Measurements from ENCODE around the gene RBMS1. TPM values are rescaled to one million over a fixed set of nuclear protein-coding genes. Genes with fewer than 3 reads are reported as not detected.

Gene RBMS1
- total RNA-seq, 2 experiments from 2014 or later: 84.7 to 87.9 TPM

DNA sequence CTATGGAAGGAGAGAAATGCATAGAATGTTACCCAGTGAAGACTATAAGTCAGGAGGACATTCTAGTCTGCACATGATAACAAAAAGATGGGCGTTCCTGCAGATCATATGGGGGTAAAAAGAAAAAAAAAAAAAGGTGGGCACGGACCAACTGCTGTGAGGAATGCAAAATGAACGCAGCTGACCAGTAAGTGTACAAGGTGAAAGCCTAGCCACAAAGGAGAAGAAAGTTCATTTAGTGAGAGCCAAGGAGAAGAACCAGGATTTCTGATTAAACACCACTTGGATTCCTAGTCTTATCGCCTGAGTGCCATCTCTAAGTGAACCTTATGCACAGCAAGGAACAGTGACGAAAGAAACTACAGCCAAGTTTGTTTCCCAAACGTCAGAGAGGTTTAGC, 26.5 kb downstream of the RBMS1 start:
- peaks cover 17% of the 10 kb centered on the region for H3K36me3 Mint-ChIP-seq (ENCODE audit: low read depth)
- ATAC-seq: no peak
- no peak overlapping the region for H3K4me3 Mint-ChIP-seq
- H3K27ac Mint-ChIP-seq: no peak overlapping the region
- no peaks in the 10 kb centered on the region for H3K27me3 Mint-ChIP-seq (ENCODE audit: low read depth)
- no peak for DNase-seq
- POLR2A ChIA-PET: no interaction called here
- H3K9me3 Mint-ChIP-seq (ENCODE audit: insufficient read depth): no peaks in the 10 kb centered on the region
- CTCF ChIA-PET: interaction anchor here (1.8 kb wide), 1 partner anchor 9 kb away, joined by 5 read pairs; no protein-coding TSS in a partner anchor
- H3K4me1 Mint-ChIP-seq (ENCODE audit: low read depth): peaks cover 32% of the 10 kb centered on the region

DNA sequence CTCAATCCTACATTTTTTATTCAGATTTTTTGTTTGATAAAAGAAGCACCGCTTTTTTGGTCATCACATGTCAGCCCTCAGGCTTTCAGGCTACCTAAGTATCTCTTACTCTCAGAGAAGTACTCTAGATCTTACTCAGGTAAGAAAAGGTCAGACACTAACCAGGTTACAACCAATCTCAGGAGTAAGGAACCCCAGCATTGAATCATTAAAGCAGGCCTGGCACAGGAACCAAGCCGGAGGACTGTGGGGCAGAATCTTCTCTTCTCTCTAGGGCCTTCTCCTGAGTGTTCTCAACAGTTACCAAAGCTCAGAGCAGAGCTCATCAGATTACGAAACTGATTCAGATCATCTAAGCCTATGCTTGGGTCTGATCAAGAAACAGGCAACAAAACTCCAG, 28.2 kb downstream of the RBMS1 start:
- Mint-ChIP-seq H3K36me3 (ENCODE audit: low read depth) (peaks cover 19% of the 10 kb centered on the region), H3K27me3 (ENCODE audit: low read depth) (no peaks in the 10 kb centered on the region), H3K4me1 (ENCODE audit: low read depth) (peaks cover 20% of the 10 kb centered on the region), H3K27ac (no peak overlapping the region), H3K9me3 (ENCODE audit: insufficient read depth) (no peaks in the 10 kb centered on the region), H3K4me3 (no peak overlapping the region)
- ChIA-PET CTCF (interaction anchor here (0.9 to 1.0 kb wide), 2 partner anchors 35 to 37 kb away, joined by 3 to 4 read pairs; no protein-coding TSS in a partner anchor), POLR2A (no interaction called here)
- ATAC-seq (no peak), DNase-seq (no peak)

DNA sequence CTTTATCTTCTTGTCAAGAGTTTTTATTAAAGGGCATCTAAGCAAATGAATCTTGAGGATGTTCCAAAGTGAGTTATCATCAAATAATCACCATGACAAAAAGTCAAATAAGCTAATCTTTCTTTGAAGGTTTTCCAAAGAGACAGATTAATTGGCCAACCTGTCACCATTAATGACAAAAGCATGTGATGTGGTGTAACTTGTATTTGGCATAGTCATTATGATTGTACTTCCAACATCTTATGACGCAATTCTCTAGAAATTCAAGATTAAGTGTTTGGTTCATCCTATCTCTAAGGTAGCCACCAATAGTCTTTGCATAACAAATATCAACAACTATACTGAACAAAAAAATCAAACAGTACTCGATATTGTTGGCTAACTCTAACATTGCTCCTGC, 28.6 kb downstream of the RBMS1 start:
- POLR2A ChIA-PET: no interaction called here
- H3K27ac Mint-ChIP-seq: no peak overlapping the region
- H3K36me3 Mint-ChIP-seq (ENCODE audit: low read depth): peaks cover 20% of the 10 kb centered on the region
- H3K4me1 Mint-ChIP-seq (ENCODE audit: low read depth): peaks cover 22% of the 10 kb centered on the region
- CTCF ChIA-PET: no interaction called here
- no peaks in the 10 kb centered on the region for H3K27me3 Mint-ChIP-seq (ENCODE audit: low read depth)
- H3K9me3 Mint-ChIP-seq (ENCODE audit: insufficient read depth): no peaks in the 10 kb centered on the region
- H3K4me3 Mint-ChIP-seq: no peak overlapping the region
- ATAC-seq: no peak
- no peak for DNase-seq

DNA sequence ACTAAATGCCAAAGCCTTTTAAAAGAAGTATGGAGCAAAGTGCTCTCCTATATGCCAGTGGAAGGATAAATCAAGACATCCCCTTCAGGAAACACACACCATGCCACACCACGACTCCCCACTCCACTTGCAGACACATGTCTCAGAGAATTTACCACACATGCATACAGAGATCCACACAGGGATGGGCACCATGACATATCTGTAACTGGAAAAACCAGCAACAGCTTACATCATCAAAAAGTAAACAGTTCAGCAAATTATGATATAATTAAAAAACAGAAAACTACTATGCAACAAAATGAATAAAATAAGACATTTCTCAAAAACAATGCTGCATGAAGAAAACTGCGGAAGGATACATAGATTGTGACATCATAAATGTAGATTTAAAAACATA, 29.6 kb downstream of the RBMS1 start:
- no peak overlapping the region for H3K27ac Mint-ChIP-seq
- peaks cover 24% of the 10 kb centered on the region for H3K4me1 Mint-ChIP-seq (ENCODE audit: low read depth)
- POLR2A ChIA-PET: no interaction called here
- DNase-seq (no peak), ATAC-seq (no peak)
- H3K4me3 Mint-ChIP-seq: no peak overlapping the region
- no peaks in the 10 kb centered on the region for H3K27me3 Mint-ChIP-seq (ENCODE audit: low read depth)
- no peaks in the 10 kb centered on the region for H3K9me3 Mint-ChIP-seq (ENCODE audit: insufficient read depth)
- CTCF ChIA-PET: no interaction called here
- H3K36me3 Mint-ChIP-seq (ENCODE audit: low read depth): peaks cover 26% of the 10 kb centered on the region

DNA sequence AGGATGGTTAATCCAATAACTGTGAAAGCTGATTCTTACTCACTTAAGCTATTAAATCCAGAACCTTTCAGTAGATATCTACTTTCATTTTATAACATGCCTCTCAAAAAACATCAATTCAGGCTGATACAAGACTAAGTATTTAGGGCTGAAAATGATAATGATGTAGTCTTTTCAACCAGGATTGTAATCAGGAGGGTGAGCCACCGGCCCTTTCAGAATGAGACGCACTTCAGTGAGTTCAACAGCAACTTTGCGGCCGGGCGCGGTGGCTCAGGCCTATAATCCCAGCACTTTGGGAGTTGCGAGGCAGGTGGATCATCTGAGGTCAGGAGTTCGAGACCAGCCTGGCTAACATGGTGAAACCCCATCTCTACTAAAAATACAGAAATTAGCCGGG, 30.4 kb downstream of the RBMS1 start:
- ChIA-PET CTCF (interaction anchor here (0.8 kb wide), 1 partner anchor 30 kb away, joined by 3 read pairs; no protein-coding TSS in a partner anchor), POLR2A (no interaction called here)
- Mint-ChIP-seq H3K36me3 (ENCODE audit: low read depth) (peaks cover 28% of the 10 kb centered on the region), H3K9me3 (ENCODE audit: insufficient read depth) (no peaks in the 10 kb centered on the region), H3K4me1 (ENCODE audit: low read depth) (peaks cover 29% of the 10 kb centered on the region), H3K27ac (no peak overlapping the region), H3K27me3 (ENCODE audit: low read depth) (no peaks in the 10 kb centered on the region), H3K4me3 (no peak overlapping the region)
- no peak for ATAC-seq
- DNase-seq: no peak

DNA sequence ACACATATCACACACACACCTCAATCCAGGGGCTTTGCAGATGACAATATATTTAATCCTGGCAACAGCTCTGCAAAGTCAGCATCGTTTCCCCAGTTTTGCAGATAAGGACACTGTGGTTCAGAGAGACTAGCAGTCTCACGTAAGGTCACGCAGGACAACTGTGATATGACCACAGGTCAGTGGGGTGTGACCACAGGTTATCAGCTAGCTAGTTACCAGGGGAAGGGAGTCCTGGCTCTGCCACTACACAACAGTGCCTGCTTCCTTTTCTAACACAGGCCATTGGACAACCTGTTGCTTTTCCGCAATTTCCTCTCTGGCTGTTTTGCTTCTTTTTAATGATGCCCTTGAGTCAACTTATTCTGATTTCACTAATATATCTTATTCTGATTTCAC, 33.3 kb downstream of the RBMS1 start:
- ChIA-PET POLR2A (no interaction called here), CTCF (no interaction called here)
- Mint-ChIP-seq H3K4me3 (no peak overlapping the region), H3K9me3 (ENCODE audit: insufficient read depth) (no peaks in the 10 kb centered on the region), H3K27ac (no peak overlapping the region), H3K36me3 (ENCODE audit: low read depth) (peaks cover 28% of the 10 kb centered on the region), H3K27me3 (ENCODE audit: low read depth) (no peaks in the 10 kb centered on the region), H3K4me1 (ENCODE audit: low read depth) (peaks cover 26% of the 10 kb centered on the region)
- ATAC-seq: no peak
- no peak for DNase-seq

DNA sequence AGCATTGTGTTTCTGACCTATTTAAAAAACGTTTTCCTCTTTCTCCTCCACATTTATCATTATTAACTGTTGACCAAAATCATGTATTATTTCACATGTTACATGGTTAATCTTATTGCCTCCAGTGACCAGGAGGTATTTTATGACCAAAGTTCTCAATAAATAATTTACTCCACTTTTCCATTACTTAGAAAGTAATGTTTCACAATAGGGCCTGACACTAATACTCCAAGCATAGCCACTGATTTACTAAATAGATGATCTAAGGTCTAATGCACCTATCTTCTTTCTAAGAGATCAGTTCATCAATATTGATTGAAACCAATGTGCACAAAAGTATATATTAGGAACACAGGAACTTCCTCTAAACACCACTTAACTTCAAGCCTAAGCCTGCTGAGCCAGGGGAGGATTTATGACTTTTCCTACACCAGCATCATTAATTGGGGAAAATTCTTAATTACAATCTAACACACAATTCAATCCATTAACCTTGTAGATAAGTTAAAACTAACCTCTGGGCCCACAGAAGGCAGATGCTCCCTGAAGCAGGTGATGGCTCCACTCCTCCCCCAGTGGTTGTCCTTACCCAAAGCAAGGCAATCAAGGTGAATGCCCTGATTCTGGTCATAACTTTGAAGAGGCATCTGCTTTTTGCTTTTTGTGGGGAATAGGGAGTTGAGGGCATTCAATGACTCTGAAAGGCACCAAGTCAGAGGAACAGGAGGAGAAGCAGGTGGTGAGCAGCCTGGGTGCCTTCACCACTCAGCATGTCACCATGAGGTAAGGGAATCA, 33.9 kb downstream of the RBMS1 start:
- H3K27me3 Mint-ChIP-seq (ENCODE audit: low read depth): no peaks in the 10 kb centered on the region
- DNase-seq: no peak
- H3K9me3 Mint-ChIP-seq (ENCODE audit: insufficient read depth): no peaks in the 10 kb centered on the region
- ChIA-PET CTCF (no interaction called here), POLR2A (no interaction called here)
- H3K4me1 Mint-ChIP-seq (ENCODE audit: low read depth): peaks cover 32% of the 10 kb centered on the region
- H3K4me3 Mint-ChIP-seq: no peak overlapping the region
- peaks cover 28% of the 10 kb centered on the region for H3K36me3 Mint-ChIP-seq (ENCODE audit: low read depth)
- H3K27ac Mint-ChIP-seq: no peak overlapping the region
- no peak for ATAC-seq

DNA sequence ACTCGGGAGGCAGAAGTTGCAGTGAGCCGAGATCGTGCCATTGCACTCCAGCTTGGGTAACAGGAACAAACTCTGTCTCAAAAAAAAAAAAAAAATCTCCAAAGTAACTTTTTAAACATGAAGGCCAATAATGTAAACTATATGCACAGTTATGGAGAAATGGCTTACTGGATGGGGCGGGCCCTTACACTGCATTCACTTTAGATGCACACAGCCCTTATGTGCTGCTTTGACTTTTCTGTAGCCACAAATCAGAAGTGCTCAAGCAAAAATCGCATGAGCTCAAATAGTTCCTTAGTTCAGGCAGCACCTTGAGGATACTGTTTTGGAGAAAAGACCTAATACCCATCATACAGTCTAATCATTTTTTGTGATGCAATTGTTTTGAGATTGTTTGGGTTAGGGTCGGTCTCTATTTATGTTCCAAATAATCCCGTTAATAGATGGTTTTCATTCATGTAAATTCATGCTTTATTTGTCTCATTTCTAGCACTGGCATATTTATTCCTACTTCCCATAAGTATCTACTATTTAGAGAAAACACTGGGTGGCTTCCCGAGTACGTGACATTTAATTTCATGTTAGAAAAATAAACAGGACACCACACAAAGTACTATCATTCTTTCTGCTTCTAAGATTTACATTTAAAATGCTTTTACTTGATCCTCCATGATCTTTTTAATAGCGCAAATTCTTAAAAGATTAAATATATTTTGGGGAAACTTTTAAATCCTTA, 34.7 kb downstream of the RBMS1 start:
- CTCF ChIA-PET: no interaction called here
- POLR2A ChIA-PET: no interaction called here

DNA sequence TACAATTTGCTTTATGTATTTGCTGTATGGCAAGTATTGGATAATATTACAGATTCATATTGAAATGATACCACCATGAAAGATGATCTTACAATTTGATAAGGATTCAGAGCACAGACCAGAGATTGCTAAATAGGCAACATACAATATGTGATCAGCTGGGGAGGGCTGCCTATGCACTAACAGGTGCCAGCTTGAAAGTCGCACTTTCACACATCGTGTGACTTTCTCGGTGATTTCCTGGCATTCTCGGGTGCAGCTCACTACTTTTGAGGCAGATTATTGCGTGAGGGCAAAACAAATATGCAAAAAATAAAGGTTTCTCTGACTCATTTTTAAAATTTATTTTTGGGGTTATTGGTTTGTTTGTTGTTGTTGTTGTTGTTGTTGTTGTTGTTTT, 36.0 kb downstream of the RBMS1 start:
- ATAC-seq (no peak), DNase-seq (no peak)
- Mint-ChIP-seq H3K36me3 (ENCODE audit: low read depth) (peaks cover 25% of the 10 kb centered on the region), H3K27me3 (ENCODE audit: low read depth) (no peaks in the 10 kb centered on the region), H3K4me1 (ENCODE audit: low read depth) (peaks cover 28% of the 10 kb centered on the region), H3K27ac (no peak overlapping the region), H3K9me3 (ENCODE audit: insufficient read depth) (no peaks in the 10 kb centered on the region), H3K4me3 (no peak overlapping the region)
- ChIA-PET CTCF (interaction anchor here (1.1 kb wide), 1 partner anchor 10 kb away, joined by 5 read pairs; no protein-coding TSS in a partner anchor), POLR2A (interaction anchor here (0.8 kb wide), 1 partner anchor 30 kb away, joined by 3 read pairs; no protein-coding TSS in a partner anchor)

More for the DNA sequence above, 34.7 kb downstream of the RBMS1 start:
- no peak overlapping the region for H3K27ac Mint-ChIP-seq
- H3K4me3 Mint-ChIP-seq: no peak overlapping the region
- H3K36me3 Mint-ChIP-seq (ENCODE audit: low read depth): peaks cover 28% of the 10 kb centered on the region
- DNase-seq: no peak
- no peak for ATAC-seq
- peaks cover 30% of the 10 kb centered on the region for H3K4me1 Mint-ChIP-seq (ENCODE audit: low read depth)
- H3K9me3 Mint-ChIP-seq (ENCODE audit: insufficient read depth): no peaks in the 10 kb centered on the region
- H3K27me3 Mint-ChIP-seq (ENCODE audit: low read depth): no peaks in the 10 kb centered on the region

DNA sequence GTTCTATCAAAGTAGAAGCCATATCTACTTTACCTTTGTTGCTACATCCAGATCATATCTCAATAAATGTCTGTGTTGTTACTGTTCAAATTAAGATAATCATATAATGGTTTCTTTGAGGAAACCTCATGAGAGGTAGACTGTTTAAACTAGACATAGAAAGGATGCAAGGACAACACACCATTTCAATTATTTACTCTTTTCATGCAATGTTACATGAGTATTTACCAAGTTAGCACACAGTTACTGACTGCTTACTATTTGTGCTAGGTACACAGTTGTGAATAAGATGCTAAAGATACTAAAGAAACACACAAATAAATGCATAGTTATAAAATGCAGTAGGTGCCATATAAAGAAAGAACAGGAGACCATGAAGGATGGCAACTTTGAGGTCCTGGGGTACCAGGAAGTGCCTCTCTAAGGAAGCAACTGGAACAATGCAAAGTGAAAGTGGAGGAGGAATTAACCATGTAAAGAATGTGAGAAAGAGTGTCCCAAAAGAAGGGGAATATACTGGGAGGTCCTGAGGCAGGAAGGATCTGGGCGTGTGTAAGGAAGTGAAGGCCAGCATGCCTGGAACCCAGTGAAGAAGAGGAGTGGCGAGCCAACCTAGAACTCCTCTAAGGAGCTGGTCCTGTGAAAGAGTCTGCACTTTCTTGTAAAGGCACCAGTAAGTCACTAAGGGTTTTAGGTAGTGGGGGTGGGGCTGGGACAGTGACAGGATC, 39.4 kb downstream of the RBMS1 start:
- CTCF ChIA-PET: no interaction called here
- ATAC-seq (no peak), DNase-seq (no peak)
- H3K9me3 Mint-ChIP-seq (ENCODE audit: insufficient read depth): no peaks in the 10 kb centered on the region
- POLR2A ChIA-PET: no interaction called here
- no peaks in the 10 kb centered on the region for H3K27me3 Mint-ChIP-seq (ENCODE audit: low read depth)
- H3K27ac Mint-ChIP-seq: no peak overlapping the region
- H3K4me1 Mint-ChIP-seq (ENCODE audit: low read depth): peaks cover 25% of the 10 kb centered on the region
- peaks cover 16% of the 10 kb centered on the region for H3K36me3 Mint-ChIP-seq (ENCODE audit: low read depth)
- H3K4me3 Mint-ChIP-seq: no peak overlapping the region

DNA sequence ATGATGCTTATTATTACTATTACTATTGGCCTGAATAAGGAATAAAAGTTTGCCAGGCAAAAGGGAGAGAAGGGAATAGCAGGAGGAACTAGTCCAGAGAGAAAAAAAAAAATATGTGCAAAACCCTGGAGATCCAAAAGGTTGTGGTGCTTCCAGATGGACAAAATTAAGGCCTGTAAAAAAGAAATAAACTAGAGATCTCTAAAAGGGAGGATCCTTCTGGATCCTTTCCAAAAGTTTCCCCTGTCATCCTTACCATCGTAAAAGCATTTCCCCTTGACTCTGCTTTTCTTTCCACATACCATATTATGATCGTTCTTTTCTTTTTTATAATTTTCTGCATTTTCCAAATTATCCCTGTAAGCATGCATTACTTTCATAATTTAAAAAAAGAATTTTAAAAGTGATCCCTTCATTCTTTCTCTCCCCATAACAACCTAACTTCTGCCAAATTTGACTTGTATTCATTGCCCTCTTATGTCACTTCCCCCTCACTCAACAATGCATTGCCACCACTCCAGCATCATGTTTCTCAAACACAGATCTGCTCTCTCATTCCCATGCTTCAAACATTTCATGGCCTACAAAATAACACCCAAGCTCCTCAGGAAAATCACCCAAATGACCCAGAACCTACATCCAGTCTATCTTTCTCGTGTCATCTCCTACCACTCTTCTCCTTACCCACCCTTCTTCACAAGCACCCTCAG, 40.3 kb downstream of the RBMS1 start:
- POLR2A ChIA-PET: no interaction called here
- Mint-ChIP-seq H3K4me3 (no peak overlapping the region), H3K27me3 (ENCODE audit: low read depth) (no peaks in the 10 kb centered on the region), H3K27ac (no peak overlapping the region), H3K36me3 (ENCODE audit: low read depth) (peaks cover 16% of the 10 kb centered on the region), H3K9me3 (ENCODE audit: insufficient read depth) (no peaks in the 10 kb centered on the region), H3K4me1 (ENCODE audit: low read depth) (peaks cover 18% of the 10 kb centered on the region)
- ATAC-seq (no peak), DNase-seq (no peak)
- CTCF ChIA-PET: no interaction called here

All from activated CD8-positive, alpha-beta T cell treated with anti-CD3 and anti-CD28 coated beads, Interleukin-2, amount 10 ng/mL, durations not matched to agents 7 days and 5 days (primary cell).